CD14-positive monocyte (primary cell): ENCODE results near the gene ARPC5L. TPM values are rescaled to one million over a fixed set of nuclear protein-coding genes. Genes with fewer than 3 reads are reported as not detected.

Experiments used
- DNase-seq, 3 donors: peaks; one replicate each; pipeline ENCODE4 v3.0.0-alpha.2; 2011 to 2022
- H2AFZ ChIP-seq: 2 replicates; pipeline ENCODE4 v1.6.0; 2012; ENCODE audit warnings: mild to moderate bottlenecking, low read depth, low read length, inconsistent platforms; ENCODE audit not compliant: insufficient read depth, poor library complexity, severe bottlenecking
- H3K27ac ChIP-seq, 2 donors: 1 replicate in 1 of 2; 2 replicates in 1 of 2; pipeline ENCODE4 v1.5.1; 2012 to 2013; ENCODE audit warnings: low read length in 2 of 2, control low read depth in 1 of 2, inconsistent platforms in 1 of 2, low read depth in 1 of 2, mild to moderate bottlenecking in 1 of 2
- H3K27me3 ChIP-seq, 2 donors: one replicate each; pipeline versions ENCODE4 v1.6.0 to v1.6.1; 2011 to 2013; ENCODE audit warnings: low read length in 2 of 2; ENCODE audit not compliant: control insufficient read depth in 2 of 2, insufficient read depth in 2 of 2
- H3K36me3 ChIP-seq, 2 donors: replicated peaks in 1 of 2; 1 replicate in 1 of 2; 2 replicates in 1 of 2; pipeline versions ENCODE4 v1.5.1 to v1.6.1; 2012 to 2013; ENCODE audit warnings: low read length in 2 of 2, control low read depth in 1 of 2, inconsistent platforms in 1 of 2, mild to moderate bottlenecking in 1 of 2; ENCODE audit not compliant: insufficient read depth in 2 of 2, control insufficient read depth in 1 of 2
- H3K4me1 ChIP-seq, 2 donors: 1 replicate in 1 of 2; 2 replicates in 1 of 2; pipeline versions ENCODE4 v1.5.1 to v1.6.1; 2012 to 2013; ENCODE audit warnings: low read length in 2 of 2, control low read depth in 1 of 2, inconsistent platforms in 1 of 2, mild to moderate bottlenecking in 1 of 2, moderate library complexity in 1 of 2; ENCODE audit not compliant: insufficient read depth in 2 of 2, control insufficient read depth in 1 of 2
- H3K4me2 ChIP-seq: replicated peaks from 2 replicates; pipeline ENCODE3; 2012; ENCODE audit warnings: low read length, moderate library complexity, mild to moderate bottlenecking; ENCODE audit not compliant: poor library complexity, severe bottlenecking; ENCODE audit errors: extremely low read depth
- H3K4me3 ChIP-seq, 3 experiments: fragments of 200-600 bp in 1 of 3; sonication (generic) in 1 of 3; replicated peaks in 1 of 3; 1 replicate in 2 of 3; 2 replicates in 1 of 3; pipeline ENCODE4 v1.5.1; 2011 to 2013; ENCODE audit warnings: low read length in 3 of 3, mild to moderate bottlenecking in 3 of 3, control low read depth in 2 of 3, low read depth in 2 of 3, inconsistent platforms in 1 of 3, moderate library complexity in 1 of 3
- H3K79me2 ChIP-seq: 2 replicates; pipeline ENCODE4 v1.6.0; 2012; ENCODE audit warnings: mild to moderate bottlenecking, control low read depth, inconsistent platforms, low read length, moderate library complexity; ENCODE audit not compliant: insufficient read depth
- H3K9ac ChIP-seq: 2 replicates; pipeline ENCODE4 v1.6.0; 2017; ENCODE audit warnings: low read length, mild to moderate bottlenecking; ENCODE audit not compliant: insufficient read depth, poor library complexity, severe bottlenecking
- H3K9me3 ChIP-seq, 2 donors: replicated peaks in 1 of 2; 1 replicate in 1 of 2; 2 replicates in 1 of 2; pipeline versions ENCODE4 v1.5.1 to v1.6.1; 2012 to 2013; ENCODE audit warnings: low read length in 2 of 2, control low read depth in 1 of 2; ENCODE audit not compliant: control insufficient read depth in 1 of 2, insufficient read depth in 1 of 2
- H4K20me1 ChIP-seq: 2 replicates; pipeline ENCODE4 v1.6.0; 2012; ENCODE audit warnings: mild to moderate bottlenecking, low read length, control low read depth, moderate library complexity; ENCODE audit not compliant: insufficient read depth
- H3K27ac Mint-ChIP-seq, 7 donors: one replicate each; pipeline ENCODE4 v1.8.0; 2020; ENCODE audit warnings: mild to moderate bottlenecking in 7 of 7, mixed read lengths in 7 of 7, moderate library complexity in 6 of 7, inconsistent platforms in 2 of 7
- H3K27me3 Mint-ChIP-seq, 3 donors: one replicate each; pipeline ENCODE4 v1.8.0; 2021 to 2022; ENCODE audit warnings: low read depth in 3 of 3, mild to moderate bottlenecking in 3 of 3, mixed read lengths in 3 of 3, moderate library complexity in 3 of 3, inconsistent platforms in 1 of 3
- H3K36me3 Mint-ChIP-seq, 2 donors: one replicate each; pipeline ENCODE4 v1.8.0; 2020; ENCODE audit warnings: mixed read lengths in 2 of 2, inconsistent platforms in 1 of 2, mild to moderate bottlenecking in 1 of 2
- H3K4me1 Mint-ChIP-seq: one replicate; pipeline ENCODE4 v1.8.0; 2020; ENCODE audit warnings: mild to moderate bottlenecking, mixed read lengths
- H3K4me3 Mint-ChIP-seq, 2 donors: one replicate each; pipeline ENCODE4 v1.8.0; 2020; ENCODE audit warnings: mild to moderate bottlenecking in 2 of 2, mixed read lengths in 2 of 2, moderate library complexity in 1 of 2
- H3K9me3 Mint-ChIP-seq, 7 donors: one replicate each; pipeline ENCODE4 v1.8.0; 2020 to 2022; ENCODE audit warnings: mixed read lengths in 7 of 7, mild to moderate bottlenecking in 6 of 7, moderate library complexity in 6 of 7, inconsistent platforms in 2 of 7
- CTCF ChIP-seq: fragments of 200-600 bp; IDR thresholded peaks from one replicate; pipeline ENCODE4 v1.8.0; 2022; ENCODE audit warnings: antibody characterized with exemption, mild to moderate bottlenecking
- WGBS: methylation state at CpG from one replicate; pipeline ENCODE4 v1.1.5; 2013; ENCODE audit warnings: missing lambda C conversion rate; ENCODE audit not compliant: insufficient coverage; 5-methylcytosine and 5-hydroxymethylcytosine counted together
- intact Hi-C, 2 donors: fragments of 100-400 bp; cut with micrococcal nuclease; formaldehyde crosslinking; loops; one replicate each; pipeline versions ENCODE4 v1.15.0 to v1.15.1; 2023
- polyA plus RNA-seq, 3 donors: library from polyadenylated mRNA; depleted of rRNA in 1 of 3; unstranded in 2 of 3; stranded (reverse) in 1 of 3; fragments of 300-500 nt in 2 of 3; fragments of >200 nt in 1 of 3; fragmentation: Illumina TruSeq in 2 of 3; gene quantifications; 1 replicate in 2 of 3; 2 replicates in 1 of 3; pipeline ENCODE4 v1.2.3, GENCODE V29; 2012 to 2021

Gene ARPC5L
- polyA plus RNA-seq, 3 donors = 16.0 to 35.2 (median 20.7) TPM

DNA sequence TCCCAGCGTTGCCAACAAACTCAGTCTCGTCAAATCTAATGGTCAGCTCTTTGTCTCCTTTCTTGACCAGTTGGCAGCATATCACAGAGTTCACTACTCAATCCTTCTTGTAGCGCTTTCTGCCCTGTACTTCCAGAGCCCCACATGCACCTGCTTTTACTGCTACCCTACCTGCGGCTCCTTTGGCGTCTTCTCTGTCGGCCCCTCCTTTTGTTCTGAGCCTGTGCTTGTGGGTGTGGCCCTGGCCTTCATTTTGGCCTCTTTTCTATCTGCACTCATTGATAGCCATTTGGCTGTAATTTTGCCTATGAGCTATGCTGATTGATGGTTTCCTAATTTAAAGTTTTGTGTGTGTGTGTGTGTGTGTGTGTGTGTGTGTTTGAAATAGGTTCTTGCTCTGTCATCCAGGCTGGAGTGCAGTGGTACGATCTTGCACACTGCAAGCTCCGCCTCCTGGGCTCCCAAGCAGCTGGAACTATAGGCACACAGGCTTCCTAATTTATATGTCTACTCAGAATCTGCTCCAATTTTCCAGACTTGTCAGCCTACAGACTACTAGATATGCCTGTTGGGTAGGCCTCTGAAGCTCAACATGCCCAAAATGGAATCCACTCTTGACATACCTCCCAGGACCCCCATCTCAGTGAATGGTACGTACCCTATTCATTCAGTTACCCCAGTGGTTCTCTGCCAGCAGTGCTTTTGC is 32.3 kb downstream of the ARPC5L start:
- Histone ChIP-seq H3K4me3 (no peak overlapping the region), H3K27me3 (no peaks in the 10 kb centered on the region), H3K79me2 (no peaks in the 10 kb centered on the region), H3K4me1 (no peaks in the 10 kb centered on the region), H3K4me2 (no peak overlapping the region), H3K27ac (no peak overlapping the region), H2AFZ (no peak overlapping the region), H3K36me3 (peaks cover 80 to 96% of the 10 kb centered on the region in 2 donors), H3K9ac (peak overlapping the region; percentile 4), H4K20me1 (no peaks in the 10 kb centered on the region), H3K9me3 (no peaks in the 10 kb centered on the region)
- WGBS = 82% methylated on average over 5 of the region's 9 CpGs
- no peaks in the 10 kb centered on the region for H3K4me1 Mint-ChIP-seq
- no peak for TF ChIP-seq CTCF
- H3K27me3 Mint-ChIP-seq = peaks cover 0 to 1% (median 0%) of the 10 kb centered on the region in 3 donors
- no peak overlapping the region for H3K4me3 Mint-ChIP-seq
- peaks cover 0 to 1% (median 0%) of the 10 kb centered on the region in 7 donors for H3K9me3 Mint-ChIP-seq
- peaks cover 88 to 95% of the 10 kb centered on the region in 2 donors for H3K36me3 Mint-ChIP-seq
- intact Hi-C loops = no loop called here
- H3K27ac Mint-ChIP-seq = peak overlapping the region in 3 of 7 donors; percentile 3 to 23 (median 3)
- no peak for DNase-seq

DNA sequence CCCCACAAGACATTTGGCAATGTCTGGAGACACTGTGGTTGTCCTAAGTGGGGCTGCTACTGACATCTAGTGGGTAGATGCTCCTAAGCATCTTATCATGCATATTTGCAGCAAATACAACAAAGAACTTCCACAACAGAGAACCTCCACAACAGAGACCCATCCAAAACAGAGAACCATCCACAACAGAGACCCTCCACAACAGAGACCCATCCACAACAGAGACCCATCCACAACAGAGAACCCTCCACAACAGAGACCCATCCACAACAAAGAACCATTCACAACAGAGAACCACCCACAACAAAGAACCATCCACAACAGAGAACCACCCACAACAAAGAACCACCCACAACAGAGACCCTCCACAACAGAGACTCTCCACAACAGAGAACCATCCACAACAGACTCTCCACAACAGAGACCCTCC is 32.8 kb downstream of the ARPC5L start:
- Histone ChIP-seq H3K4me3 (no peak overlapping the region), H3K79me2 (no peaks in the 10 kb centered on the region), H3K36me3 (peaks cover 80 to 96% of the 10 kb centered on the region in 2 donors), H3K4me1 (no peaks in the 10 kb centered on the region), H3K9me3 (no peaks in the 10 kb centered on the region), H3K27me3 (no peaks in the 10 kb centered on the region), H3K27ac (no peak overlapping the region), H3K4me2 (no peak overlapping the region), H4K20me1 (no peaks in the 10 kb centered on the region), H3K9ac (no peak overlapping the region), H2AFZ (no peak overlapping the region)
- no peak for TF ChIP-seq CTCF
- intact Hi-C loops = no loop called here
- no peak overlapping the region for H3K4me3 Mint-ChIP-seq
- H3K27ac Mint-ChIP-seq = peak overlapping the region in 2 of 7 donors; percentile 3 to 58
- H3K9me3 Mint-ChIP-seq = no peaks in the 10 kb centered on the region
- H3K4me1 Mint-ChIP-seq = no peaks in the 10 kb centered on the region
- DNase-seq = no peak
- peaks cover 0 to 1% (median 0%) of the 10 kb centered on the region in 3 donors for H3K27me3 Mint-ChIP-seq
- peaks cover 88 to 96% of the 10 kb centered on the region in 2 donors for H3K36me3 Mint-ChIP-seq
